Endothelial cell of umbilical vein (primary cell): Measurements from ENCODE around the gene TMEM138.

Experiments
- CTCF ChIP-seq, 2 donors: IDR thresholded peaks; 1 replicate in 1 of 2; 2 replicates in 1 of 2; pipeline ENCODE4 v1.5.1; 2011; ENCODE audit warnings: low read length in 2 of 2, mild to moderate bottlenecking in 2 of 2, moderate library complexity in 2 of 2, control low read depth in 1 of 2, inconsistent platforms in 1 of 2, low read depth in 1 of 2; ENCODE audit not compliant: insufficient read depth in 1 of 2; ENCODE audit errors: extremely low read depth in 1 of 2
- EZH2 ChIP-seq: IDR thresholded peaks from 2 replicates; pipeline ENCODE4 v1.6.1; 2012; ENCODE audit warnings: borderline replicate concordance, low read depth, mild to moderate bottlenecking, moderate library complexity, low read length, inconsistent platforms; ENCODE audit not compliant: severe bottlenecking
- GATA2 ChIP-seq: IDR thresholded peaks from 2 replicates; pipeline ENCODE4 v1.7.0; 2011; ENCODE audit warnings: low read depth, mild to moderate bottlenecking, moderate library complexity, mixed read lengths, low read length; ENCODE audit not compliant: insufficient read length, insufficient read depth
- MAX ChIP-seq: IDR thresholded peaks from 2 replicates; pipeline ENCODE4 v1.6.1; 2011; ENCODE audit not compliant: insufficient read depth, insufficient read length
- POLR2A ChIP-seq: IDR thresholded peaks from 2 replicates; pipeline ENCODE4 v1.6.1; 2012; ENCODE audit warnings: low read depth, mild to moderate bottlenecking, control low read depth, low read length
- POLR2AphosphoS5 ChIP-seq: IDR thresholded peaks from 2 replicates; pipeline ENCODE4 v1.6.1; 2012; ENCODE audit warnings: low read depth, mild to moderate bottlenecking, control low read depth, low read length, moderate library complexity; ENCODE audit not compliant: insufficient read depth

GRCh38 chr11:61375761-61376108, 13.6 kb downstream of the TMEM138 start:
- TF ChIP-seq EZH2 (no peak), POLR2A (no peak), CTCF (IDR thresholded peaks at IDR 0.05; ENCODE audit: extremely low read depth in 1 of 2, insufficient read depth in 1 of 2, low read depth in 1 of 2, low read length in 2 of 2) (no peak), POLR2AphosphoS5 (no peak), MAX (no peak), GATA2 (no peak)
